OCI-LY3 (cell line): ENCODE measurements around the gene NEMF.

ENCODE experiments used
- EZH2phosphoT487 ChIP-seq: fragments of 200-600 bp; shearing (Covaris generic); IDR thresholded peaks from 2 replicates; pipeline ENCODE4 v1.6.1; 2018; ENCODE audit warnings: antibody characterized with exemption, mixed run types, low read depth
- TF ChIP-seq, protein P1 (sequence below): fragments of 200-600, 300-600 bp; sonication (generic); IDR thresholded peaks from 2 replicates; pipeline ENCODE4 v1.5.1; 2014; ENCODE audit warnings: antibody characterized with exemption, low read length, low read depth

DNA sequence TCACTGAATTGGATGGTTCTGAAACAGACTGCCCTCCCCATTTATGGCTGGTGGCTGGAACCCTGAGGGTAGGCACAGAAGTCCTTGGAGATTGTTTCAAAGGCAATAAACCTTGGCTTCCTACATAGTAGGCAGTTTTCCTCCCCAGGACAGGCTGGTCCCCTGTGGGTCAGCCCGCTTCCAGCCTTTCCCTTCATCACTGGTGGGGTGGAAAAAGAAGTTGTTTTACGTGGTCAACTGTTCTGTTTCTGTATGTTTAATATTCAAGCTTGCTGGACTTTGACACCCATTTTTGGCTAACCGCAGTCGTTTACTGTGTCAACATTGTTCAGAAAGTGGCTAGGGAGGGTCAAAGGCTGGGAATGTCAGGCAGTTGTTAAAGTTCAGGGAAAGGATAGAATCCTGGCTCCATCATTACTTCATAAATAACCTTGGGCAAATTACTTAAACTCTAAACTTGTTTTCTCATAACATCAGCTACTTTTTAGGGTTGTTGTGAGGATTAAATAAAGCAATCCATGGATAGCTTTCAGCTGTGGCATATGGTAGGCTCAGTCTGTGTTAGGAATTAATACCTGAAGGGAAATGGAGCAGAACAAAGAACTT, 82.3 kb downstream of the NEMF start:
- TF ChIP-seq, protein P1, sequence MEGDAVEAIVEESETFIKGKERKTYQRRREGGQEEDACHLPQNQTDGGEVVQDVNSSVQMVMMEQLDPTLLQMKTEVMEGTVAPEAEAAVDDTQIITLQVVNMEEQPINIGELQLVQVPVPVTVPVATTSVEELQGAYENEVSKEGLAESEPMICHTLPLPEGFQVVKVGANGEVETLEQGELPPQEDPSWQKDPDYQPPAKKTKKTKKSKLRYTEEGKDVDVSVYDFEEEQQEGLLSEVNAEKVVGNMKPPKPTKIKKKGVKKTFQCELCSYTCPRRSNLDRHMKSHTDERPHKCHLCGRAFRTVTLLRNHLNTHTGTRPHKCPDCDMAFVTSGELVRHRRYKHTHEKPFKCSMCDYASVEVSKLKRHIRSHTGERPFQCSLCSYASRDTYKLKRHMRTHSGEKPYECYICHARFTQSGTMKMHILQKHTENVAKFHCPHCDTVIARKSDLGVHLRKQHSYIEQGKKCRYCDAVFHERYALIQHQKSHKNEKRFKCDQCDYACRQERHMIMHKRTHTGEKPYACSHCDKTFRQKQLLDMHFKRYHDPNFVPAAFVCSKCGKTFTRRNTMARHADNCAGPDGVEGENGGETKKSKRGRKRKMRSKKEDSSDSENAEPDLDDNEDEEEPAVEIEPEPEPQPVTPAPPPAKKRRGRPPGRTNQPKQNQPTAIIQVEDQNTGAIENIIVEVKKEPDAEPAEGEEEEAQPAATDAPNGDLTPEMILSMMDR, result no peak
- TF ChIP-seq EZH2phosphoT487, result no peak
